ENCODE data around the gene ZWILCH. TPM values are rescaled to one million over a fixed set of nuclear protein-coding genes. Genes with fewer than 3 reads are reported as not detected.

Gene ZWILCH
- total RNA-seq, 1 experiment from 2014 or later, result 21.6 TPM

DNA sequence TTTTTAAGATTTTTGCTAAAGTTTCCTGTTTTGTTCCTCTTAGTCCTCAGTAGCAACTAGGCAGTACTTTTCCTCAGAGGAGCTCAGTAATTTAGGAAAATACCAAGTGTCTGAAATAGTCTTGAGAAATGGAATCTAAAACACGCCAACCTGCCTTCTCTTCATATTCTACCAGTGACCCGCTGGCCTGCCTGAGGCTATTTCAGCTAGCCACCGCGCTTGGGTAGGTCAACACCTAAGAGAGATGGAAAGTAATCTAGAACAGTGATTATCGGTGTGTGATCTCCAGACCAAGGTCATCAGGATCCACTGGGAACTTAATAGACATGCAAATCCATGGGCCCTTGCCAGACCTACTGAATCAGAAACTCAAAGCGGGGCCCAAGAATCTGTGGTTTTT, 53.1 kb downstream of the ZWILCH start:
- TF ChIP-seq, protein P1, sequence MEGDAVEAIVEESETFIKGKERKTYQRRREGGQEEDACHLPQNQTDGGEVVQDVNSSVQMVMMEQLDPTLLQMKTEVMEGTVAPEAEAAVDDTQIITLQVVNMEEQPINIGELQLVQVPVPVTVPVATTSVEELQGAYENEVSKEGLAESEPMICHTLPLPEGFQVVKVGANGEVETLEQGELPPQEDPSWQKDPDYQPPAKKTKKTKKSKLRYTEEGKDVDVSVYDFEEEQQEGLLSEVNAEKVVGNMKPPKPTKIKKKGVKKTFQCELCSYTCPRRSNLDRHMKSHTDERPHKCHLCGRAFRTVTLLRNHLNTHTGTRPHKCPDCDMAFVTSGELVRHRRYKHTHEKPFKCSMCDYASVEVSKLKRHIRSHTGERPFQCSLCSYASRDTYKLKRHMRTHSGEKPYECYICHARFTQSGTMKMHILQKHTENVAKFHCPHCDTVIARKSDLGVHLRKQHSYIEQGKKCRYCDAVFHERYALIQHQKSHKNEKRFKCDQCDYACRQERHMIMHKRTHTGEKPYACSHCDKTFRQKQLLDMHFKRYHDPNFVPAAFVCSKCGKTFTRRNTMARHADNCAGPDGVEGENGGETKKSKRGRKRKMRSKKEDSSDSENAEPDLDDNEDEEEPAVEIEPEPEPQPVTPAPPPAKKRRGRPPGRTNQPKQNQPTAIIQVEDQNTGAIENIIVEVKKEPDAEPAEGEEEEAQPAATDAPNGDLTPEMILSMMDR (IDR thresholded peaks at IDR 0.05; ENCODE audit: insufficient read depth in 1 of 2, low read depth in 1 of 2, low read length in 1 of 2, severe bottlenecking in 1 of 2, unreplicated experiment in 1 of 2), result no peak
- Mint-ChIP-seq H3K4me1 (ENCODE audit: low read depth, unreplicated experiment) (no peaks in the 10 kb centered on the region), H3K27ac (ENCODE audit: unreplicated experiment) (no peak overlapping the region), H3K4me3 (ENCODE audit: unreplicated experiment) (no peak overlapping the region), H3K36me3 (ENCODE audit: insufficient read depth, unreplicated experiment) (no peaks in the 10 kb centered on the region), H3K9me3 (ENCODE audit: unreplicated experiment) (no peaks in the 10 kb centered on the region), H3K27me3 (ENCODE audit: insufficient read depth, unreplicated experiment) (no peaks in the 10 kb centered on the region)
- H3K36me3 ChIP-seq (ENCODE audit: control insufficient read depth, insufficient read depth, low read length), result no peaks in the 10 kb centered on the region
- DNase-seq, result no peak
- no peak overlapping the region for H3K4me3 ChIP-seq (ENCODE audit: low read depth, low read length)
- POLR2A ChIA-PET, result no interaction called here
- H3K9me3 ChIP-seq, result no peaks in the 10 kb centered on the region
- CTCF ChIA-PET, result interaction anchor here (1.1 kb wide), 1 partner anchor 60 kb away, joined by 4 read pairs; no protein-coding TSS in a partner anchor
- BruUV-seq (replicated peaks), result no TSS peak
- H3K27me3 ChIP-seq (replicated peaks; ENCODE audit: control insufficient read depth, insufficient read depth, low read length), result no peaks in the 10 kb centered on the region
- H3K4me1 ChIP-seq, result no peaks in the 10 kb centered on the region
- intact Hi-C loops (cut with micrococcal nuclease; ENCODE audit: unreplicated experiment), result no loop called here

DNA sequence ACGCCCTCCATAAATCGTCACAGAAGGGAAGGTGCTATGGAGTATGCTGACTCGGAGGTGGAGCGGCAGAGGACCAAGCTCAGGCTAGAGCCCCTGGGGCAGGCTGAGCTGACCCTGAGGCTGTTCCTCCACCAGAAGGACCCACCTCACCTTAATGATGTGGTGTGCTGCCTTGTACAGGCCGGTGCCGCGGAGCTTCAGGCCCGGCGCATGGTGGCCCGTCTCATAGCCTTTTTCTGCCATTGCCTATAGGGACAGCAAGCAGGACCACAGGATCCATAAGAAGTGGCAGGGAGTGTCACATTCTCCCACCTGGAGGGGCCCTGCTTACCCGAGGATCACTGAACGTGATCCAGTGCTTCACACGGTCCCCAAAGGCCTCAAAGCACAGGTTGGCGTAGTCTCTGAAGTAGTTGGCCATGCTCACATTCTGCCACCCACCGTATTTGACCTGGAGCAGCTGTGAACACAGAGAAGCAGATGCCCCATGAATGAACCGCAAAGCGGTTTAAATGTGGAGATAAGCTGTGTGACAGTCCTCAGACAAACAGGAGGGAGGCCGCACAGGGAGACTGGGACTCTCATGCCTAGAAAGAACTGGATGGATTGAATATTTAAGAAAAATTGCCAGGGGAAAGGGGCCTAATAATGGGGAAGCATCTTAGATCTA, 55.9 kb downstream of the ZWILCH start:
- Histone ChIP-seq H3K9me3 (no peaks in the 10 kb centered on the region), H3K36me3 (ENCODE audit: control insufficient read depth, insufficient read depth, low read length) (no peaks in the 10 kb centered on the region), H3K4me1 (no peaks in the 10 kb centered on the region), H3K4me3 (ENCODE audit: low read depth, low read length) (no peak overlapping the region), H3K27me3 (replicated peaks; ENCODE audit: control insufficient read depth, insufficient read depth, low read length) (no peaks in the 10 kb centered on the region)
- POLR2A ChIA-PET, result no interaction called here
- CTCF ChIA-PET, result no interaction called here
- H3K4me3 Mint-ChIP-seq (ENCODE audit: unreplicated experiment), result no peak overlapping the region
- intact Hi-C loops (cut with micrococcal nuclease; ENCODE audit: unreplicated experiment), result no loop called here
- TF ChIP-seq, protein P1 (IDR thresholded peaks at IDR 0.05; ENCODE audit: insufficient read depth in 1 of 2, low read depth in 1 of 2, low read length in 1 of 2, severe bottlenecking in 1 of 2, unreplicated experiment in 1 of 2), result no peak
- no peak for DNase-seq
- H3K36me3 Mint-ChIP-seq (ENCODE audit: insufficient read depth, unreplicated experiment), result no peaks in the 10 kb centered on the region
- no peaks in the 10 kb centered on the region for H3K27me3 Mint-ChIP-seq (ENCODE audit: insufficient read depth, unreplicated experiment)
- BruUV-seq (replicated peaks), result no TSS peak
- no peak overlapping the region for H3K27ac Mint-ChIP-seq (ENCODE audit: unreplicated experiment)
- H3K4me1 Mint-ChIP-seq (ENCODE audit: low read depth, unreplicated experiment), result no peaks in the 10 kb centered on the region
- no peaks in the 10 kb centered on the region for H3K9me3 Mint-ChIP-seq (ENCODE audit: unreplicated experiment)

DNA sequence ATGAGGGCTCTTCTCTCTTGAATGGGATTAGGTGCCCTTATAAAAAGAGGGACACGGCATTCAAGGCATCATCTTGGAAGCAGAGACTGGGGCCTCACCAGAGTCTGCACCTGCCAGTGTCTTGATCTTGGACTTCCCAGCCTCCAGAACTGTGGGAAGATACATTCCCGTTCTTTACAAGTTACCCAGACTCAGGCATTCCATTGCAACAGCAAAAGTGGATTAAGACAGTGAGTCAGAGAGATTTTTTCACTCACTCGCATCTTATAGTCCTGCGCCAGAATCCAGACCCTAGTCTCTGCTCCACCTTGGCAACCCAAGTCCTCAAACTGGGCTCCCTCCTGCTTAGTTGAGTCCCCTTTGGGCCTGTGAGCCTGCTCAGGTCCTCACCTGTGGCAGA, 58.0 kb downstream of the ZWILCH start:
- ChIA-PET CTCF (no interaction called here), POLR2A (no interaction called here)
- BruUV-seq (replicated peaks), result no TSS peak
- Histone ChIP-seq H3K4me1 (no peaks in the 10 kb centered on the region), H3K4me3 (ENCODE audit: low read depth, low read length) (no peak overlapping the region), H3K36me3 (ENCODE audit: control insufficient read depth, insufficient read depth, low read length) (no peaks in the 10 kb centered on the region), H3K27me3 (replicated peaks; ENCODE audit: control insufficient read depth, insufficient read depth, low read length) (no peaks in the 10 kb centered on the region), H3K9me3 (no peaks in the 10 kb centered on the region)
- intact Hi-C loops (cut with micrococcal nuclease; ENCODE audit: unreplicated experiment), result no loop called here
- DNase-seq, result no peak
- no peak overlapping the region for H3K27ac Mint-ChIP-seq (ENCODE audit: unreplicated experiment)
- TF ChIP-seq, protein P1 (IDR thresholded peaks at IDR 0.05; ENCODE audit: insufficient read depth in 1 of 2, low read depth in 1 of 2, low read length in 1 of 2, severe bottlenecking in 1 of 2, unreplicated experiment in 1 of 2), result no peak
- H3K4me1 Mint-ChIP-seq (ENCODE audit: low read depth, unreplicated experiment), result no peaks in the 10 kb centered on the region
- H3K9me3 Mint-ChIP-seq (ENCODE audit: unreplicated experiment), result no peaks in the 10 kb centered on the region
- H3K27me3 Mint-ChIP-seq (ENCODE audit: insufficient read depth, unreplicated experiment), result no peaks in the 10 kb centered on the region
- H3K4me3 Mint-ChIP-seq (ENCODE audit: unreplicated experiment), result no peak overlapping the region
- no peaks in the 10 kb centered on the region for H3K36me3 Mint-ChIP-seq (ENCODE audit: insufficient read depth, unreplicated experiment)

All from Caco-2 (cell line).